Stimulated activated CD4-positive, alpha-beta T cell treated with anti-CD3 and anti-CD28 coated beads, Interleukin-4, amount 100 ng/mL, for 4 hours (primary cell): ENCODE data around the gene COL9A1.

ENCODE experiments used
- DNase-seq, 2 experiments: peaks; one replicate each; pipeline ENCODE4 v3.0.0-alpha.2; 2020

COL9A1 gene

GRCh38 chr6:70221715-70222438, 81.0 kb downstream of the COL9A1 start:
- DNase-seq = no peak

GRCh38 chr6:70221025-70221714, 81.7 kb downstream of the COL9A1 start:
- DNase-seq = no peak

GRCh38 chr6:70219943-70220613, 82.8 kb downstream of the COL9A1 start:
- no peak for DNase-seq

- DNase-seq = no peak
Observed at GRCh38 chr6:70216767-70217166, 86.1 kb downstream of the COL9A1 start.

GRCh38 chr6:70215460-70216108, 87.3 kb downstream of the COL9A1 start:
- DNase-seq = no peak

GRCh38 chr6:70210462-70210861, 92.4 kb downstream of the COL9A1 start:
- DNase-seq = no peak

GRCh38 chr6:70208235-70208790, 94.6 kb downstream of the COL9A1 start:
- DNase-seq = no peak

- no peak for DNase-seq
Observed at GRCh38 chr6:70198785-70199184, 104.1 kb downstream of the COL9A1 start.

GRCh38 chr6:70196531-70196930, 106.4 kb downstream of the COL9A1 start:
- no peak for DNase-seq

GRCh38 chr6:70194421-70194820, 108.5 kb downstream of the COL9A1 start:
- no peak for DNase-seq

- no peak for DNase-seq
Observed at GRCh38 chr6:70188202-70188601, 114.7 kb downstream of the COL9A1 start.

GRCh38 chr6:70186461-70186860, 116.4 kb downstream of the COL9A1 start:
- no peak for DNase-seq

GRCh38 chr6:70184723-70185122, 118.2 kb downstream of the COL9A1 start:
- DNase-seq = no peak

- DNase-seq = no peak
Observed at GRCh38 chr6:70183538-70183937, 119.3 kb downstream of the COL9A1 start.

GRCh38 chr6:70180901-70181599, 121.8 kb downstream of the COL9A1 start:
- no peak for DNase-seq

GRCh38 chr6:70180183-70180900, 122.5 kb downstream of the COL9A1 start:
- DNase-seq = no peak

GRCh38 chr6:70176842-70177550, 125.9 kb downstream of the COL9A1 start:
- DNase-seq = no peak

GRCh38 chr6:70175770-70176169, 127.1 kb downstream of the COL9A1 start:
- DNase-seq = no peak

- no peak for DNase-seq
Observed at GRCh38 chr6:70172252-70172651, 130.6 kb downstream of the COL9A1 start.

- no peak for DNase-seq
Observed at GRCh38 chr6:70171236-70171635, 131.6 kb downstream of the COL9A1 start.
